ENCODE measurements around the gene EDC3.
"Not testable (repeated sequence)": the region's sequence is repeated elsewhere in the genome, so short reads cannot be mapped to it uniquely, and the experiment has no call there.

The EDC3 gene

GRCh38 chr15:74603789-74604705 is 91.8 kb downstream of the EDC3 start:
- TF ChIP-seq, protein P1, sequence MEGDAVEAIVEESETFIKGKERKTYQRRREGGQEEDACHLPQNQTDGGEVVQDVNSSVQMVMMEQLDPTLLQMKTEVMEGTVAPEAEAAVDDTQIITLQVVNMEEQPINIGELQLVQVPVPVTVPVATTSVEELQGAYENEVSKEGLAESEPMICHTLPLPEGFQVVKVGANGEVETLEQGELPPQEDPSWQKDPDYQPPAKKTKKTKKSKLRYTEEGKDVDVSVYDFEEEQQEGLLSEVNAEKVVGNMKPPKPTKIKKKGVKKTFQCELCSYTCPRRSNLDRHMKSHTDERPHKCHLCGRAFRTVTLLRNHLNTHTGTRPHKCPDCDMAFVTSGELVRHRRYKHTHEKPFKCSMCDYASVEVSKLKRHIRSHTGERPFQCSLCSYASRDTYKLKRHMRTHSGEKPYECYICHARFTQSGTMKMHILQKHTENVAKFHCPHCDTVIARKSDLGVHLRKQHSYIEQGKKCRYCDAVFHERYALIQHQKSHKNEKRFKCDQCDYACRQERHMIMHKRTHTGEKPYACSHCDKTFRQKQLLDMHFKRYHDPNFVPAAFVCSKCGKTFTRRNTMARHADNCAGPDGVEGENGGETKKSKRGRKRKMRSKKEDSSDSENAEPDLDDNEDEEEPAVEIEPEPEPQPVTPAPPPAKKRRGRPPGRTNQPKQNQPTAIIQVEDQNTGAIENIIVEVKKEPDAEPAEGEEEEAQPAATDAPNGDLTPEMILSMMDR (IDR thresholded peaks at IDR 0.05): no peak
- Histone ChIP-seq H3K4me1 (ENCODE audit: control insufficient read depth in 1 of 2, insufficient read depth in 1 of 2, low read depth in 1 of 2, low read length in 1 of 2) (peaks cover 1 to 2% of the 10 kb centered on the region in 2 experiments), H3K4me3 (ENCODE audit: low read depth in 1 of 2, low read length in 1 of 2) (no peak overlapping the region), H3K27ac (no peak overlapping the region), H3K36me3 (no peaks in the 10 kb centered on the region), H3K27me3 (no peaks in the 10 kb centered on the region), H3K9me3 (no peaks in the 10 kb centered on the region)

GRCh38 chr15:74603026-74603788 is 92.6 kb downstream of the EDC3 start:
- Histone ChIP-seq H3K9me3 (no peaks in the 10 kb centered on the region), H3K4me1 (ENCODE audit: control insufficient read depth in 1 of 2, insufficient read depth in 1 of 2, low read depth in 1 of 2, low read length in 1 of 2) (peaks cover 7 to 10% of the 10 kb centered on the region in 2 experiments), H3K36me3 (no peaks in the 10 kb centered on the region), H3K27ac (no peak overlapping the region), H3K4me3 (ENCODE audit: low read depth in 1 of 2, low read length in 1 of 2) (no peak overlapping the region), H3K27me3 (no peaks in the 10 kb centered on the region)
- TF ChIP-seq, protein P1 (IDR thresholded peaks at IDR 0.05): no peak

DNA sequence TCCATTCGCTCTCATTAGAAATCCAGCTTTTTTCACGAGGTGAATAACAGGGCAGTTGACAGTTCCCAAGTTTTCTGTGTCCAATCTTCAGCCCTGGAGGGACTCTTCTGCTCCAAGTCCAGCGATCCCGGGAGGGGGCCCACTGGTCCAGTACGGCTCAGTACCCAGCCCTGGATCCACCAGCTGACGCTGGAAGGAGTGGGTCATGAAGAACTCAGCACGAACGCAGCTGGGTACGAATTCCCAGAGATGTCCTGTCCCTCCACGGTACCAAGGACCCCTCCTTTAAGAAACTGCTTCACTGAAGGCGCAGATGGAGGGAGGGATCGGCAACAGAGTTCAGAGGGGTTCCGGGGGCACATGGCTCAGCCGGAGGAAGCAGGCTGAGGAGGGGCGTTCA is 96.7 kb downstream of the EDC3 start:
- Histone ChIP-seq H3K9me3 (no peaks in the 10 kb centered on the region), H3K4me1 (ENCODE audit: control insufficient read depth in 1 of 2, insufficient read depth in 1 of 2, low read depth in 1 of 2, low read length in 1 of 2) (peaks cover 7 to 13% of the 10 kb centered on the region in 2 experiments), H3K36me3 (peaks cover 33% of the 10 kb centered on the region), H3K4me3 (ENCODE audit: low read depth in 1 of 2, low read length in 1 of 2) (peak overlapping the region; percentile 66 to 70), H3K27ac (peak overlapping the region; percentile 73), H3K27me3 (no peaks in the 10 kb centered on the region)
- TF ChIP-seq, protein P1 (IDR thresholded peaks at IDR 0.05): no peak

DNA sequence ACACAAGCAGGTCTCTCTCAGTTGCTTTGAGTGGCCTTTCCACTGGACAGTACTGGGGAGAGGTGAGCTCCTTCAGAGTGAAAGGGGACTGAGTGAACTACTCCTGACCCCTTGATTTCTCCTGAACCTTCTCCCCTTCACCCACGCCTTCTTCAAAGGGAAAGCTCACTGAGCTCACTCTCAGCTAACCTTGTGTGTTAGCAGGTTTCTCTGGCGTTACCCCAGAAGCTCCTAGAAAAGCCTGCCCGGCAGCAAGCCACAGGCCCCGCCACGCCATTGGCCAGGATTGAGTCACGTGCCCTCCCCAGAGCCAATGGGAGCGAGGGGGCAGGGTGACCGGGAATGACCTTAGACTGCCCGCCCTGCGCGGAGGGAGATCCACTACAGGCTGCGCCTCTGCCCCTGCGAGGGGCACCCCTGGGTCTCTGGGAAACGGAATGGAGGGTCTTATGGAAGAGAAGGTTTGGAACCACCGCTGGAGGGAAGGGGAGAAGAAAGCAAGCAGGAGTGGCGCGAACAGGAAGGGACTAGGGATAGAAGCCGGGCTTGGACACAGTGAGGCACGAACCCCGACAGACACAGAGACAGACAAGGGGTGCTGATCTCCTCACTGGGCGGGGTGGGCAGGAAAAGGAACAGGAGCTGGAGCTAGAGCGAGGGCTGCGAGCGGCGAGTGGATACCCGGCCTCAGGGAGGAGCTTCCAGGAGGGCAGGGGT is 97.5 kb downstream of the EDC3 start:
- H3K27ac ChIP-seq: peak overlapping the region; percentile 73
- TF ChIP-seq, protein P1 (IDR thresholded peaks at IDR 0.05): peak; percentile 9

DNA sequence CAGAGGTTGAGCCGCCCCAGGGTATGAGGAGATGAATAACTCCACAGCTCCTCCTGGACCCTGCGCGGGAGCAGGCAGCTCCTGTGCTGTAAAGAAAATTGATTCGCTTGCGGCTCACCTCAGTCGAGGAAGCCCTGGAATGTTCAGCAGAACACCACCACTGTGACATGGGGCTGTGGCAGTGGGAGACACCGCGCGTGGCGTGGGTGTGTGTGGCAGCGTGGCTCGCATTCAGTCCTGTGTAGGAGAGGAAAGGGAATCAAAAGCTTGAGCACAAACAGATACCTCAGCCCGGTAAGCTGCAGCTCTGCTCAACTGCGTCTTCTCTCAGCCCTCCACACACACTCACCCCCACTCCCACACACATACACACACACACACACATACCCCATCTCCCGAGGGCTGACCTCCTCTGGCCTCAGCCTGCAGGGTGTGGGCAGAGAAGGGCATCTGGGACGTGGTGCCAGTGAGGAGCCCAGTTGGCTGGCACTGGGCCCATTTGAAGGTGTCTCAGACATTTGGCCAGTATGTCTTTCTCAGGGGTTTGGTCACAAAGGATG is 98.6 kb downstream of the EDC3 start:
- H3K36me3 ChIP-seq: peaks cover 52% of the 10 kb centered on the region
- not testable (repeated sequence) for H3K27ac ChIP-seq; H3K4me3 ChIP-seq (ENCODE audit: low read depth in 1 of 2, low read length in 1 of 2); H3K27me3 ChIP-seq; H3K9me3 ChIP-seq
- H3K4me1 ChIP-seq (ENCODE audit: control insufficient read depth in 1 of 2, insufficient read depth in 1 of 2, low read depth in 1 of 2, low read length in 1 of 2): peaks cover 7 to 13% of the 10 kb centered on the region in 2 experiments

More for the DNA sequence above, 97.5 kb downstream of the EDC3 start:
- no peaks in the 10 kb centered on the region for H3K27me3 ChIP-seq
- peak overlapping the region; percentile 66 to 70 for H3K4me3 ChIP-seq (ENCODE audit: low read depth in 1 of 2, low read length in 1 of 2)
- H3K4me1 ChIP-seq (ENCODE audit: control insufficient read depth in 1 of 2, insufficient read depth in 1 of 2, low read depth in 1 of 2, low read length in 1 of 2): peaks cover 7 to 13% of the 10 kb centered on the region in 2 experiments
- no peaks in the 10 kb centered on the region for H3K9me3 ChIP-seq
- peaks cover 42% of the 10 kb centered on the region for H3K36me3 ChIP-seq

DNA sequence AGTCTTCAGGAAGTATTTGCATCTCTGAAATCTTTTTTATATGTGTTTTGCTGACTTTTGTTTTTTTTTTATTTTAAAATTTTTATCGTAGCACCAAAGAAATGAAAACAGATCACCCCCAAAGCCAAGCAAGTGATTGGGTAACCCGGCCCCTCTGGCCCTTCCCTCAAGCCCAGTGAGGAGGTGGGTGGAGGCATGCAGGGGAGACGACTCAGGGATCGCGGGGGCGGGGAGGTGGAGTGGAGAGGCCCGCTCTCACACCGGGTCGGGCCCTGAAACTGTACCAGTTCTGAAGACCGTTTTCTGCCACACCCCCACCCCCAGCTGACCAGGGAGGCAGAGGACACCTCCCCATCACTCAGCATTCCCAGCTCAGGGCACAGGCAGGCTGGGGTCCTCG is 99.1 kb downstream of the EDC3 start:
- H3K9me3 ChIP-seq; H3K27ac ChIP-seq; H3K4me3 ChIP-seq (ENCODE audit: low read depth in 1 of 2, low read length in 1 of 2); H3K27me3 ChIP-seq: not testable (repeated sequence)
- H3K4me1 ChIP-seq (ENCODE audit: control insufficient read depth in 1 of 2, insufficient read depth in 1 of 2, low read depth in 1 of 2, low read length in 1 of 2): peaks cover 7 to 13% of the 10 kb centered on the region in 2 experiments
- H3K36me3 ChIP-seq: peaks cover 57% of the 10 kb centered on the region
